ENCODE results near the gene TFF1. TPM values are rescaled to one million over a fixed set of nuclear protein-coding genes. Genes with fewer than 3 reads are reported as not detected.

The TFF1 gene
- total RNA-seq, 2 donors from 2014 or later: 3.0 to 66.4 TPM

DNA sequence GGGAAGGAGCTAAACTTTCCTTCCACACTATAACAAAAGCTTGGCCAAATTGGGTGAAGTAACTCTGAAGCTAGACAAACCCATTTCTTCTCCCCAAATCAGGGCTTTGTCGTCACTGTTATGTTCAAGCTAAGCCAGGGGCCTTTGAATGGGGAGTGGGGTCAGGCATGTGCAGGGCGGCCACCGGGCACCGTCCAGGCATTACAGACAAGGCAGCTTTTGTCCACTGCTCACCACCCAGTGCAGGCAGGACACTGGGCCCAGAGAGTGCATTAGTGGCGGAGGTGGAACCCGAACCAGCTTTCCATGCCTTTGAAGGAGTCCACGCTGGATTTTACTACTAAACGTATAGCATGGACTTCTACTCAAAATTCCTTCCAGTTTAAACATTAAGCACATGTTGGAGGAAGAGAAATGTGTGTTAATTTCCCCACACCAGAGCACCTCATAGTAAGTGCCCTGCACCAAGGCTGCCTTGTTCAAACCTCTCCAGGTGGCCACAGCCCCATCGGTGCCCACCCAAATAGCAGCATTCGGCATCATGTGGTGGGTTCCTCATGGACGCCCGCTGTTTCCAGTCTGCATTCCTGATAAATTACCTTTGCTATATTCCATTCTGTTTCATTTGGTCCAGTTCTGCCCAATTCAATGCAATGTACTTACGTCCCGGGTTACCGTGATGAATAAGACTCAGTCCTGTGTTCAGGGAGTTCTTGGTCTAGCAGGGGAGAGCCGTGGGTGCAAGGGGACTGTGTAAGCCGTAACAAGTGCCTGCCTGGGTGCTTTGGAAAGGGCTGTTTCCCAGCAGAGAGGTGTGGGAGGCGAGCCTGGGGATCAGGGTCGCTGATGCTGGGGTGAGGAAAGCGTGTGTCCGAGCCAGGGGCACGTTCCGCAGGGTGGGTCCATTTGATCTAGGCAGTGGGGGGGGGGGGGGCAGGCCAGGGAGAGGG lies 39.0 kb upstream of the TFF1 start:
- TF ChIP-seq, protein P1, sequence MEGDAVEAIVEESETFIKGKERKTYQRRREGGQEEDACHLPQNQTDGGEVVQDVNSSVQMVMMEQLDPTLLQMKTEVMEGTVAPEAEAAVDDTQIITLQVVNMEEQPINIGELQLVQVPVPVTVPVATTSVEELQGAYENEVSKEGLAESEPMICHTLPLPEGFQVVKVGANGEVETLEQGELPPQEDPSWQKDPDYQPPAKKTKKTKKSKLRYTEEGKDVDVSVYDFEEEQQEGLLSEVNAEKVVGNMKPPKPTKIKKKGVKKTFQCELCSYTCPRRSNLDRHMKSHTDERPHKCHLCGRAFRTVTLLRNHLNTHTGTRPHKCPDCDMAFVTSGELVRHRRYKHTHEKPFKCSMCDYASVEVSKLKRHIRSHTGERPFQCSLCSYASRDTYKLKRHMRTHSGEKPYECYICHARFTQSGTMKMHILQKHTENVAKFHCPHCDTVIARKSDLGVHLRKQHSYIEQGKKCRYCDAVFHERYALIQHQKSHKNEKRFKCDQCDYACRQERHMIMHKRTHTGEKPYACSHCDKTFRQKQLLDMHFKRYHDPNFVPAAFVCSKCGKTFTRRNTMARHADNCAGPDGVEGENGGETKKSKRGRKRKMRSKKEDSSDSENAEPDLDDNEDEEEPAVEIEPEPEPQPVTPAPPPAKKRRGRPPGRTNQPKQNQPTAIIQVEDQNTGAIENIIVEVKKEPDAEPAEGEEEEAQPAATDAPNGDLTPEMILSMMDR (IDR thresholded peaks at IDR 0.05): no peak
- TF ChIP-seq POLR2A (IDR thresholded peaks at IDR 0.05): no peak
- intact Hi-C loops (cut with DNase I): no loop called here
- ATAC-seq (no peak), DNase-seq (no peak)
- Histone ChIP-seq H3K4me1 (no peaks in the 10 kb centered on the region), H3K9me3 (no peaks in the 10 kb centered on the region), H3K27ac (no peak overlapping the region), H3K36me3 (replicated peaks in 1 of 2; ENCODE audit: insufficient read depth in 1 of 2, low read depth in 2 of 2) (no peaks in the 10 kb centered on the region), H3K27me3 (no peaks in the 10 kb centered on the region), H3K4me3 (no peak overlapping the region)
- 74 to 76% methylated on average over 21 to 23 of the region's 23 CpGs for WGBS, 2 donors

DNA sequence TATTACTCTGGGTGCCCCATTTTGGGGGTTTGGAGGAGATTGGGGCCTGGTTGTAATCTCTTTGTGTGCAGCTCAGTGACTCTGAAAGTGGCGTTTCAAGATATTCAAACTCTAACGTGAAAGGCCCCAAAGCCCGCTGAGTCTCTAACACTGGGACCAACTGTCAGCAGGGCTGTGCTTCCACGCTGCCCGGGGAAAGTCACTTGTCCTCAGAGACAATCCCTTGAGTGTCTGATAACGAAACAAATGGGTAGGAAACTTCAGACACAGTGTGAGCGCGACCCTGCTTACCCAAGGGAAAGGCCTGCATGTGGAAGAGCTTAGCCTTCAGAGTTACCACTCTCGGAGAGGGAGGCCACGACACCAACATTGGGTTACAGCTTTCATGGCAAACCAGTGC lies 38.2 kb upstream of the TFF1 start:
- ATAC-seq (no peak), DNase-seq (no peak)
- Histone ChIP-seq H3K4me1 (no peaks in the 10 kb centered on the region), H3K27me3 (no peaks in the 10 kb centered on the region), H3K9me3 (no peaks in the 10 kb centered on the region), H3K4me3 (no peak overlapping the region), H3K36me3 (replicated peaks in 1 of 2; ENCODE audit: insufficient read depth in 1 of 2, low read depth in 2 of 2) (no peaks in the 10 kb centered on the region), H3K27ac (no peak overlapping the region)
- intact Hi-C loops (cut with DNase I): no loop called here
- TF ChIP-seq, protein P1 (IDR thresholded peaks at IDR 0.05): no peak
- TF ChIP-seq POLR2A (IDR thresholded peaks at IDR 0.05): no peak
- WGBS, 2 donors: 79 to 81% methylated on average over 10 of the region's 10 CpGs

DNA sequence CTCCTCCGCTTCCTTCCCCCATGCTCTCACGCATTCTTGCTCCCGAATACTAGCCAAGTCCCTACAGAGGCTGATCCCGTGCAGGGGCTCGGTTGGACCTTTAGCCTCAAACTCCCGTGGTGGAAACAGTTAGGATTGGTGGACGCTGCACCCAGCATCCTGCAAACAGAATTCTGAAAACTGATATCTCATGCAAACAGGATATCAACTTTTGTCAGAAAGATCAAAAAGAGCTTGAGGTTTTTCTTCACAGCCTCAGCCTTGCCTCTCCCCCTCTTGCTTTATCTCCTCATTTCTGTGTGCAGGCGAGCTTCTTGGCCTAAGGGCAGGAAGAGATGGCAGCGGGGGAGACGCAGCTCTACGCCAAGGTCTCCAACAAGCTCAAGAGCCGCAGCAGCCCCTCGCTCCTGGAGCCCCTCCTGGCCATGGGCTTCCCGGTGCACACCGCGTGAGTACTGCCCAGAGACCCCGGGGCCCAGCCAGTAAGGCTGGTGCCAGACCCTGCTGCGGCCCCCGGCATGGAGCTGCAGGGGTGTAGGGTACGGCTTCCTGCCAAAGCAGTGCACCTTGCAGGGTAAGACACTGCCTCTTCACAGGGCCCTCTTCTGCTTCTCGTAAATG lies 37.4 kb upstream of the TFF1 start, which contains the start of gene UBASH3A:
Gene UBASH3A, plus strand, starts transcription at position 292 of the 621 bp plus-strand sequence. Its CDS starts 44 bp downstream, at position 336.
- 83 to 85% methylated on average over 20 to 21 of the region's 21 CpGs for WGBS, 2 donors
- intact Hi-C loops (cut with DNase I): no loop called here
- Histone ChIP-seq H3K27me3 (no peaks in the 10 kb centered on the region), H3K36me3 (replicated peaks in 1 of 2; ENCODE audit: insufficient read depth in 1 of 2, low read depth in 2 of 2) (no peaks in the 10 kb centered on the region), H3K4me3 (no peak within 1 kb of the TSS), H3K4me1 (no peaks in the 10 kb centered on the region), H3K27ac (no peak within 1 kb of the TSS), H3K9me3 (no peaks in the 10 kb centered on the region)
- ATAC-seq (no peak), DNase-seq (no peak)
- no peak for TF ChIP-seq POLR2A (IDR thresholded peaks at IDR 0.05)
- TF ChIP-seq, protein P1 (IDR thresholded peaks at IDR 0.05): no peak

DNA sequence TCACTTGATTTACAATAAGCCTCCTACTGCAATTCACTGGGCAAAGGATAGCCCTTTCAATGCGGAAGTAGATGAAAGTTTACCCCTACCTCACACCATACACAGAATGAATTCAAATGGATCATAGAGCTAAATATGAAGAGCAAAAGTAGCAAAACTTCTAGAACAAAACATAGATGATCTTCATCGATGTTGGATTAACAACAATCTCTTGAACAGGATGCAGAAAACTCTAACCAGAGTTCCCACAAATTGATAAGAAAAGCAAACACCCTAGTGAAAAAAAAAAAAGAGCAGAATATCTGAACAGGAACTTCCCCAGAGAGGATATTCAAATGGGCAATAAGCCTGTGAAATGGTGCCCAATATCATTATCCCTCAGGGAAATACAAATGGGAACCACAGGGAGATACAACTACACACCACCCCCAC lies 35.5 kb upstream of the TFF1 start:
- DNase-seq: no peak
- Histone ChIP-seq H3K4me1 (no peaks in the 10 kb centered on the region), H3K27ac (no peak overlapping the region), H3K27me3 (no peaks in the 10 kb centered on the region), H3K36me3 (replicated peaks in 1 of 2; ENCODE audit: insufficient read depth in 1 of 2, low read depth in 2 of 2) (no peaks in the 10 kb centered on the region), H3K4me3 (no peak overlapping the region), H3K9me3 (no peaks in the 10 kb centered on the region)
- no peak for ATAC-seq
- TF ChIP-seq, protein P1 (IDR thresholded peaks at IDR 0.05): no peak
- TF ChIP-seq POLR2A (IDR thresholded peaks at IDR 0.05): no peak
- intact Hi-C loops (cut with DNase I): no loop called here
- 69 to 70% methylated on average over 2 of the region's 2 CpGs for WGBS, 2 donors

All from body of pancreas (tissue), 4 donors.